Activated T-cell treated with anti-CD3 and anti-CD28 coated beads for 24 hours (primary cell): ENCODE results near the gene POPDC2.
A peak's percentile ranks its signal among the peaks of the same experiment; 100 is the strongest.
"Not testable (repeated sequence)": the region's sequence is repeated elsewhere in the genome, so short reads cannot be mapped to it uniquely, and the experiment has no call there.

Source experiments
- DNase-seq: peaks from one replicate; pipeline ENCODE4 v3.0.0-alpha.2; 2020; ENCODE audit warnings: low read depth

The POPDC2 gene

GRCh38 chr3:119660474-119661440 is at the start of gene POPDC2:
Gene POPDC2, minus strand, starts transcription at chr3:119660589. Its CDS starts 166 bp downstream, at chr3:119660423.
- no peak for DNase-seq

- DNase-seq: no peak
These were observed 43.6 kb upstream of the POPDC2 start for GRCh38 chr3:119703820-119704531.

- DNase-seq: peak; percentile 74
These were observed 42.4 kb upstream of the POPDC2 start, which contains the start of gene CFAP91 for GRCh38 chr3:119702530-119703527. Gene CFAP91, plus strand, starts transcription at chr3:119703022. Its CDS starts 77 bp downstream, at chr3:119703099.

GRCh38 chr3:119700920-119701734 is 40.7 kb upstream of the POPDC2 start:
- no peak for DNase-seq

GRCh38 chr3:119700269-119700919 is 40.0 kb upstream of the POPDC2 start:
- peak; percentile 36 for DNase-seq

GRCh38 chr3:119697394-119697793 is 37.0 kb upstream of the POPDC2 start:
- no peak for DNase-seq

- no peak for DNase-seq
These were observed 35.1 kb upstream of the POPDC2 start for GRCh38 chr3:119695480-119695879.

GRCh38 chr3:119690043-119690656 is 29.8 kb upstream of the POPDC2 start:
- DNase-seq: no peak

- DNase-seq: no peak
These were observed 23.0 kb upstream of the POPDC2 start for GRCh38 chr3:119683421-119683820.

GRCh38 chr3:119681279-119681678 is 20.9 kb upstream of the POPDC2 start:
- DNase-seq: no peak

GRCh38 chr3:119679874-119680273 is 19.5 kb upstream of the POPDC2 start:
- no peak for DNase-seq

- DNase-seq: not testable (repeated sequence)
These were observed 17.8 kb upstream of the POPDC2 start for GRCh38 chr3:119678209-119678608.

GRCh38 chr3:119677641-119677934 is 17.2 kb upstream of the POPDC2 start:
- DNase-seq: no peak

GRCh38 chr3:119676771-119677640 is 16.6 kb upstream of the POPDC2 start, which contains the start of gene COX17:
Gene COX17, minus strand, starts transcription at chr3:119677406. Its CDS starts 96 bp downstream, at chr3:119677310.
- peak; percentile 92 for DNase-seq

GRCh38 chr3:119676020-119676419 is 15.6 kb upstream of the POPDC2 start:
- DNase-seq: no peak

- no peak for DNase-seq
These were observed 14.9 kb upstream of the POPDC2 start for GRCh38 chr3:119675188-119675874.

GRCh38 chr3:119673875-119674274 is 13.5 kb upstream of the POPDC2 start:
- no peak for DNase-seq

GRCh38 chr3:119672776-119673175 is 12.4 kb upstream of the POPDC2 start:
- DNase-seq: no peak
